ENCODE results near the gene NDUFAF8.

DNA sequence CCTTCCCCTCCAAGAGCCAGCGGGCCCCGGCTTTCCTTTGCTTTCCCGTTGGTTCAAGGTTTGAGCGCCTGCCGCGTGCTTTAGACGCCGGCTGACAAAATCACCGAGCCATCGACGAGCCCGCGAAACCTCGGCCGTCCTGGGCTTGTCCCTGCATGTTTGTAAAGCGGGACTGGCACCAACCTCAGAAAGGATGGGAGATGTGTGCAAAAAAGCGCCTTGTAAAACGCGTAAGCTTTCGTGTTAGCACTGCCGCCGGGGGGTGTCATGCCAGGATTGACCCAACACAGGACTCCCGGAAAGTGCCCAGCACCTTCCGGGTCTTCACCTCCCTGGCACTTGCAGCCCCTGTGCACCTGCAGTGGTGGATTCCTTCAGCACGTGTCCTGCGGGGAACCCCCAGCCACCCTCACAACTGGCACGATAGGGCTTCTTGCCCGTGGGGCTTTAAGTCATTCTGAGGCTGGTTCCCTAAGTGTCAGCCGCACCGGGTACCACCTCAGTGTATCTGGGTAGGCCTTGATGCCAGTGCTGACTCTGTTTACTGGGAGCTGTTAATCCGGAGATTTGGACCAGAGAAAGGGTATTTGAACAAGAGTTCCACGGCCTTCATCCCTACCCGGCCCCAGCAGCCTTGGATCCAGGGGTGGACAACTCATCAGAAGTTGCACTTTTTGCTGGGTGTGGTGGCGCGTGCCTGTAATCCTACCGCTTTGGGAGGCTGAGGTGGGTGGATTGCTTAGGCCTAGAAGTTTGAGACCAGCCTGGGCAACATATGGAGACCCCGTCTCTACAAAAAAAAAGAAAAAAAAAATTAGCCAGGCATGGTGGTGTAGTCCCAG lies 817 bp downstream of the NDUFAF8 start:
- TF ChIP-seq, protein P1, sequence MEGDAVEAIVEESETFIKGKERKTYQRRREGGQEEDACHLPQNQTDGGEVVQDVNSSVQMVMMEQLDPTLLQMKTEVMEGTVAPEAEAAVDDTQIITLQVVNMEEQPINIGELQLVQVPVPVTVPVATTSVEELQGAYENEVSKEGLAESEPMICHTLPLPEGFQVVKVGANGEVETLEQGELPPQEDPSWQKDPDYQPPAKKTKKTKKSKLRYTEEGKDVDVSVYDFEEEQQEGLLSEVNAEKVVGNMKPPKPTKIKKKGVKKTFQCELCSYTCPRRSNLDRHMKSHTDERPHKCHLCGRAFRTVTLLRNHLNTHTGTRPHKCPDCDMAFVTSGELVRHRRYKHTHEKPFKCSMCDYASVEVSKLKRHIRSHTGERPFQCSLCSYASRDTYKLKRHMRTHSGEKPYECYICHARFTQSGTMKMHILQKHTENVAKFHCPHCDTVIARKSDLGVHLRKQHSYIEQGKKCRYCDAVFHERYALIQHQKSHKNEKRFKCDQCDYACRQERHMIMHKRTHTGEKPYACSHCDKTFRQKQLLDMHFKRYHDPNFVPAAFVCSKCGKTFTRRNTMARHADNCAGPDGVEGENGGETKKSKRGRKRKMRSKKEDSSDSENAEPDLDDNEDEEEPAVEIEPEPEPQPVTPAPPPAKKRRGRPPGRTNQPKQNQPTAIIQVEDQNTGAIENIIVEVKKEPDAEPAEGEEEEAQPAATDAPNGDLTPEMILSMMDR (IDR thresholded peaks at IDR 0.05 in 2 of 3, conservative IDR thresholded peaks at IDR 0.05 in 1 of 3; ENCODE audit: control insufficient read depth in 2 of 3, extremely low read depth in 1 of 3, insufficient read depth in 1 of 3, low read depth in 3 of 3, low read length in 3 of 3): no peak
- no peak for TF ChIP-seq NFIC (IDR thresholded peaks at IDR 0.05; ENCODE audit: low read depth, low read length)

Data from GM12878 (cell line).